ENCODE results near the gene MYO16. TPM values are rescaled to one million over a fixed set of nuclear protein-coding genes. Genes with fewer than 3 reads are reported as not detected.

The MYO16 gene
- total RNA-seq, 1 experiment from 2014 or later: not detected

DNA sequence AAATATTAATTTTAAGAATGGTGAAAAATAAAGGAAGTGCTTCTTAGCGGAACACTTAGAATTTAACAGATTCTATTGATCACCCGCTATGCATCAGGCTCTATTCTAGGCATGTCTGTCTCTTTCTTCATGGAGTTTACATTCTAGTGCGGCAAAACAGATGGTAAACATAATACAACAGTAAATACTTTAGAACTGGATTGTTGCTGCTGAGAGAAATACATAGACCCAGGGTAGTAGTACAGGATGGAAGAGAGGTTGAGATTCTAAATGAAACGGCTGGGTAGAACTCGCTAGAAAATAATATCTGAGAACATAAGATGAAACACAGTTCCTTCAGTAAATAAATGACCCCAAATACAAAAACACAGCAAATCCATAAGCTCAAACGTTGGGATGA is 498.7 kb downstream of the MYO16 start:
- Histone ChIP-seq H3K9ac (ENCODE audit: extremely low read depth, insufficient read length, low read length) (no peak overlapping the region), H2BK120ac (ENCODE audit: low read depth, low read length, poor library complexity, severe bottlenecking) (no peak overlapping the region), H3K4me1 (ENCODE audit: insufficient read depth, low read length) (peaks cover 4% of the 10 kb centered on the region; the same call in 1 of the 2 replicates), H3T11ph (ENCODE audit: low read length) (no peak overlapping the region), H3K14ac (ENCODE audit: insufficient read depth, low read length) (no peak overlapping the region), H3K56ac (ENCODE audit: insufficient read length, low read depth, low read length) (no peak overlapping the region), H3K23ac (ENCODE audit: insufficient read length, low read depth, low read length) (no peak overlapping the region), H2BK15ac (ENCODE audit: low read depth, low read length) (no peak overlapping the region), H4K20me1 (ENCODE audit: control insufficient read depth, insufficient read depth, insufficient read length) (no peaks in the 10 kb centered on the region), H3K4ac (ENCODE audit: low read depth, low read length) (no peak overlapping the region), H3K79me2 (ENCODE audit: insufficient read depth, low read length) (no peaks in the 10 kb centered on the region), H3K79me1 (ENCODE audit: insufficient read depth, low read depth, low read length, poor library complexity, severe bottlenecking) (no peaks in the 10 kb centered on the region), H4K91ac (ENCODE audit: insufficient read length, low read depth, low read length) (no peak overlapping the region), H2BK20ac (ENCODE audit: low read depth, low read length, poor library complexity, severe bottlenecking) (no peak overlapping the region), H2BK5ac (ENCODE audit: insufficient read length, low read length) (no peak overlapping the region), H2AK5ac (ENCODE audit: insufficient read length, low read length) (no peak overlapping the region), H4K5ac (ENCODE audit: insufficient read length, low read depth, low read length) (no peak overlapping the region), H3K4me2 (ENCODE audit: insufficient read depth, insufficient read length, low read length) (no peak overlapping the region), H3K27ac (ENCODE audit: insufficient read length, low read depth, low read length) (no peak overlapping the region), H3K27me3 (ENCODE audit: insufficient read depth, low read length) (no peaks in the 10 kb centered on the region), H4K8ac (replicated peaks; ENCODE audit: insufficient read length, low read depth, low read length) (no peak overlapping the region), H3K23me2 (ENCODE audit: insufficient read length, low read depth, low read length, poor library complexity, severe bottlenecking) (no peaks in the 10 kb centered on the region), H3K18ac (ENCODE audit: insufficient read length, low read depth, low read length) (no peak overlapping the region), H2AFZ (ENCODE audit: low read length) (no peak overlapping the region), H3K9me3 (ENCODE audit: control insufficient read depth, low read depth, low read length) (no peaks in the 10 kb centered on the region), H2BK12ac (ENCODE audit: insufficient read length, low read depth, low read length) (no peak overlapping the region)
- H3K27me3 Mint-ChIP-seq (ENCODE audit: low read depth): no peaks in the 10 kb centered on the region; the same call in 1 of the 2 replicates
- peaks cover 17 to 22% of the 10 kb centered on the region in 2 experiments for H3K4me1 Mint-ChIP-seq
- no CpG with 5 or more reads among the region's 6 CpGs for WGBS (ENCODE audit: extremely low coverage, insufficient read length, low lambda C conversion rate)
- no peak for DNase-seq
- H3K36me3 Mint-ChIP-seq (ENCODE audit: insufficient read depth in 1 of 3, low read depth in 3 of 3): no peaks in the 10 kb centered on the region
- TF ChIP-seq, protein P1, sequence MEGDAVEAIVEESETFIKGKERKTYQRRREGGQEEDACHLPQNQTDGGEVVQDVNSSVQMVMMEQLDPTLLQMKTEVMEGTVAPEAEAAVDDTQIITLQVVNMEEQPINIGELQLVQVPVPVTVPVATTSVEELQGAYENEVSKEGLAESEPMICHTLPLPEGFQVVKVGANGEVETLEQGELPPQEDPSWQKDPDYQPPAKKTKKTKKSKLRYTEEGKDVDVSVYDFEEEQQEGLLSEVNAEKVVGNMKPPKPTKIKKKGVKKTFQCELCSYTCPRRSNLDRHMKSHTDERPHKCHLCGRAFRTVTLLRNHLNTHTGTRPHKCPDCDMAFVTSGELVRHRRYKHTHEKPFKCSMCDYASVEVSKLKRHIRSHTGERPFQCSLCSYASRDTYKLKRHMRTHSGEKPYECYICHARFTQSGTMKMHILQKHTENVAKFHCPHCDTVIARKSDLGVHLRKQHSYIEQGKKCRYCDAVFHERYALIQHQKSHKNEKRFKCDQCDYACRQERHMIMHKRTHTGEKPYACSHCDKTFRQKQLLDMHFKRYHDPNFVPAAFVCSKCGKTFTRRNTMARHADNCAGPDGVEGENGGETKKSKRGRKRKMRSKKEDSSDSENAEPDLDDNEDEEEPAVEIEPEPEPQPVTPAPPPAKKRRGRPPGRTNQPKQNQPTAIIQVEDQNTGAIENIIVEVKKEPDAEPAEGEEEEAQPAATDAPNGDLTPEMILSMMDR (conservative IDR thresholded peaks at IDR 0.05): no peak
- no peak overlapping the region for H3K4me3 Mint-ChIP-seq
- H3K9me3 Mint-ChIP-seq: no peaks in the 10 kb centered on the region
- no peak overlapping the region for H3K27ac Mint-ChIP-seq
